GM21381 (cell line): ENCODE data around the gene TPSD1.
"Not testable (repeated sequence)": the region's sequence is repeated elsewhere in the genome, so short reads cannot be mapped to it uniquely, and the experiment has no call there.

Experiments
- ATAC-seq: cut with Tn5 transposase; IDR thresholded peaks from one replicate; pipeline ENCODE4 v1.9.1; 2021; ENCODE audit warnings: mild to moderate bottlenecking, moderate library complexity; ENCODE audit not compliant: unreplicated experiment

The TPSD1 gene

DNA sequence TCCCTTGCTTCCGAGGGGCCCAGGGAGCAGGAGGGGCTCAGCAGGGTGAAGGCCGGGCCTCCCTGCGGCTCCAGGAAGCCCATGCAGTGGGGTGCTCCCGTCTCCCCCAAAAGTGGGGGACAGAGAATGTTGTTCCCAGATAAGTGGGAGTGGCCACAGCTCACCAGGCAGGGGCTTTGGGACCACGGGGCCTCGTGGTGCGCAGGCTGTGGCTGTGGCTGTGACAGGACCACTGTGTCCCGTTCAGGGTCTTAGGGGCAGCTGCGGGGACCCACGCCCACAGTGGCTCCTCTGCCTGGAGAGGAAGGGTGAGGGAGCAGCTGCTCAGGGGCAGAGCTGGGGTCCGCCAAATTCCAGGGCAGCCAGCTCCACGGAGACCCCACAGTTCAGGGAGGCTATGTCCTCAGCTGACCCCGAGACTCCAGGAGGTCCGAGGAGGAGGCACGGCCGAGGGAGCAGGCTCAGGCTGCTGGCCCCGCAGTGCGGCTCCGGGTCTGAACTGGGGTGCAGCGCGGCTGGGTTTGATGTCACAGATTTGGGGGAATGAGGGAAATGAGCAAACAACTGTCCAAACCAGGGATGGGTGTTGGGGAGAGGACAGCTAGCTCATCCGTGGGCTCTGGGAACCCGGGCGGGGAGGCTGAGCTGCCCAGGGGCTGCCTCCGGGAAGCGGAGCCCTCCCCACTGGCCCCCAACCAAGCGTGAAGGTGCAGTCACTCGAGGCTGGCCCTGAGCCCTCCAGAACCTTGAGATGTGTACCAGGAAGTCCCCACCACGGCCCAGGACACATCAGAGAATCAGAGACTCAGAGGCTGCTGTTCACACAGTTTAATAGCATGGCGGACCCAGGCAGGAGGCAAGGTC lies 23.4 kb downstream of the TPSD1 start:
- no peak for ATAC-seq

DNA sequence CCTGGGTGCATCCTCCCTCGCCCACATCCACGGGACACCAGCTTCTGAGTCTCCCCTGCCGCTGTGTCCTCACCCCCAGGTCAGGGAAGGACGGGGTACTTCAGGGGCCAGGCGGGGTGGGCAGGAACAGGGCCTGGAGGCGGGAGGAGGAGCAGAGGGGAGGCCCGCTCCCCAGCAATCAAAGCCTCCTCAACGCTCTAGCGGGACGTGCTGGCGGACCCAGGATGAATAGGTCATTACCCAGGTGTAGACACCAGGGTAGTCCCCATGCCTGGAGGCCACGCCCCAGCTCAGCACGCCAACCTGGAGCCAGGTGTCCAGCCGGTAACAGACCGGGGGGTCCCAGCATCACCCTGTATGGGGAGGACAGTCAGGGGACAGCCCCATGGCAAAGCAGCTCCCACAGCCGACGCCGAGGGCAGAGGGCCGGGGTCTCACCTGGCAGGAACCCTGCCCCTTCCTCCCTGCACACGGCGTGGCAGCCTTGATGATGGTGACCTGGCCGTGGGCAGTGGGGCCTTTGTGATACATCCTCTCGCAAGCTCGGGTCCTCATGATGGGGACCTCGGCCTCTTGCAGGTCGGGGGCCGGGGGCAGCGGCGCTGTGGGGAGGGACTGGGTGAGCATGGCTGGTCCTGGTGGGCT lies 24.2 kb downstream of the TPSD1 start:
- no peak for ATAC-seq

DNA sequence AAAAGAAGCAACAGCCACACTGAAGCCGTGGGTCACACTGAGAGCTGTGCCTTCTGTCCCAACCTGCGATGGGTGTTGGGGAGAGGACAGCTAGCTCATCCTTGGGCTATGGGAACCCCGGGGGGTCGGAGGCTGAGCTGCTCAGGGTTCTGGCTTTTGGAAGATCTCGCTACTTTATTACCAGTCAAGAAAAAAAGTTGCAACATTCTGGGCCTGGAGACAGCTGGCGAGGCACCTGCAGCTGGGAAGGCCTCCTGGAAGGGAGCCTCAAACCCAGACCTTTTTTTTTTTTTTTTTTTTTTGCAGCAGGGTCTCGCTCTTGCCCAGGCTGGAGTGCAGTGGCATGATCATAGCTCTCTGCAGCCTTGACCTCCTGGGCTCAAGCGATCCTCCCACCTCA lies 24.9 kb downstream of the TPSD1 start:
- ATAC-seq = no peak

DNA sequence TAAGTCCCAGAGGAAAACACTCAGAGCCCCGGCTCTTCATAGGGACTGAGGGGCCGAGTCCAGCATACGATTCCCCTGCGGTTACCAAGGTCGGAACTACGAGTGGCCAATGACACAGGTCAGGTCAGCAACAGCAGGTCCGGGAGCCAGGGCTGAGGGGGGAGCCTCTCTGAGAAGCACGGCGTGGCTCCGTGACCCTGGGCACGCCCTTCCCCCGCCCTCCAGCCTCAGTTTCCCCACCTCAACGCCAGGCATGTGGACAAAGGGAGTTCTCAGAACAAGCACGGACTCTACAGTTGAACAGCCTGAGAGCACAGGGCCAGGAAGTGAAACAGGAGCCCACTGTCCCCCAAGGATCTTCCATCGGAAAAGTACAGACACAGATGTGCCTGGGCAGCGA lies 25.6 kb downstream of the TPSD1 start:
- no peak for ATAC-seq

DNA sequence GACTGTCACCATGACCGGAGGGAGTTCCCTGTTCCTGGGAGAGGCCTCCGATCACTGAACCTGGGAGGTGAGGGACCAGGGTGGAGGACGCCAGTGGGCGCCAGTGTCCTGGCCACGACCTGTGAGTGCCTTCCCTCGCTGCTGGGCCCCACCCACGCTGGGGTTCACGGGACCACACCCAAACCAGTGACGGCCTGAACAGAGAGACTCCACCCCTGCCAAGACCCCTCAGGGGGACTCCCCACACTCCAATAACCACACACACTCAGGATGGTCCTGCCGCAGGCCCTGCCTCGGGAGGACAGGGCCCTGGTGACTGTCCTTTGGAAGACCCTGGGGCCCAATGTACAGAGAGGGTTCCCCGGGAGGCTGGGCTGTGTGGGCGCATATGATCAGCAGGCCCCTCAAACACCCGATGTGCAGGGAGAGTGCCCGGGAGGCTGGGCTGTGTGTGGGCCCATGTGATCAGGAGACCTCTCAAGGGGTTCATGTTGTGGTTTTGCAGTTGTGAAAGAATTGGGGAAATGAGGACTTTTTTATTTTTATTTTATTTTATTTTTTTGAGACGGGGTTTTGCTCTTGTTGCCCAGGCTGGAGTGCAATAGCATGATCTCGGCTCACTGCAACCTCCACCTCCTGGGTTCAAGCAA lies 26.6 kb downstream of the TPSD1 start:
- no peak for ATAC-seq

DNA sequence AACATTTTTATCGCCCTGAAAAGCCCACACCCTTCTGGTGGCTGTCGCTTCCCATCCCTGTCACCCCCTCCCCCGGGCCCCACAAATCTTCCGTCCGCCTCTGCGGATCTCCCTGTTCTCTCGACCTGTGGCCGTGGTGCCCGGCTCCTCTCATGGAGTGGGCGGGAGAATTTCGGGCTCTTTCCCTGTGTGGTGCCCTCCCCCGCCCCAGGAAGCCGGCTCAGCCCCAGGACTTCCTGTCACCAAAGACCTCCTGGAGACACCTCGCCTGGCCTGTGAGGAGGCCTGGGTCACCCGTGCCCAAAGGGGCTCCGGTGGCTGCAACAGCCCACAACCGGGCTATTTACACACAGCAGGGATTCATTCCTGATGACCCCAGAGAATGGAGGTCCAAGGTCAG lies 27.4 kb downstream of the TPSD1 start:
- no peak for ATAC-seq

DNA sequence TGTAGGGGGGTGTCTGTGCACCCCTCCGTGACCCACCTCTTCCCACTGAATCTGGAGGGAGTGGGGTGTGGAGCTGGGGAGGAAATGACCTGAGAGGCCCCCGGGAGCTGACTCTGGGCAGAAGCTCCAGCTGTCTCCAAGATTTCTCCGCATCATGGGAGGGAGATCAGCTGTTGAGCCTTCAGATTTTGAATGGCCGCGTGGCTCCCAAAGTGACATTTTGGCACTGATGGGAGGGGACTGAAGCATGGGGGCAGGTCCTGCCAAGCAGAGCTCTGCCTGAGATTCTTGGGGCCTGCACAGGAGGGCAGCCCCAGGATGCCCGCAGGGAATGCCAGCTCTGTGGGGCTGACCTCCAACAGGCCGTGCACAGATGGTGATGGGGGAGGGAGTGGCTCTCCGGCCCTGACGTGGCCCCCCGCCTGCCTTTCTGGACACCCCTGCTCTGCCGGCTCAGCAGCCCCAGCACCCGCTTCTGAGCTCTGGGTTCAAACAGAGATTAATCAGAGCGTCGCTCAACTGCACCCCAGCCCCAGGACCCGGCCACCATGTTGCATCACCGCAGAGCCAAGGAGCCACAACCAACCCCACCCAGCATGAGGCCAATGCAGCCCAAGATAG lies 28.2 kb downstream of the TPSD1 start:
- ATAC-seq = no peak

DNA sequence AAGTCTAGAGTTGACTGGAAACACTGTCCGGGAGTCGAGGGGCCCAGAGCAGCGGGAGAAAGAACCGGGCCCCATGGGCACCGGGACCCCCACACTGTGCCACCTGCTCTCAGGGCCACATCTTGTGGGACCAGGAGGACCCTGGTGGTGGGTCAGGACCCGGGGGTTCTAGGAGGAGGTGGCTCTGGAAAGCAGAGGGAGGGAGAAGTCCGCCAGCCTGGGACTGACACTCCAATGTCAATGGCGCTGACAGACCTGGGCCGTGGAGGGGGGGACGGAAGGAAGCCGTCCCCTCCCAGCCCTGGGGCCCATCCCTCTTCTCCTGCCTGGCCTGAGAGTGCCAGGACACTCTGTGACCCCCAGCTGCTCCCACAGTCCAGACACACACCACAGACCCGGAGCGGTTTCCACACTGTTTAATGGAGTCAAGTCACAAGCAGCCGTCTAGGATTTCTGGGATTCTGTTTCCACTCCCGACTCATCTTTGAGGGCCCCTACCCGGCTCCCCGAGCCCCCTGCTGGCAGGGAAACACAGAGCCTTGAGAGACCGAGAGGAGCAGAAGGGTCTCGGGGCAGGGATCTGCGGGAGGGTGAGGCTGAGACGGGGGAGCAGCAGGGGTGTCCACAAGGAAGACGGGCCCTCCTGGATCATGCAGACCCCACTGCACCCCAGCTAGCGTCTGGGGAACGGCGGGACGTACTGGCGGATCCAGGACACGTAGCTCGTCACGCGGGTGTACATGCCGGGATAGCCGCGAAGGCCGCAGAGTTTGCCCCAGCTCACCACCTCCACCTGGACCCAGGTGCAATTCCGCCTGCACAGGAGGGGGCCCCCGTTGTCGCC lies 30.0 kb downstream of the TPSD1 start:
- no peak for ATAC-seq

DNA sequence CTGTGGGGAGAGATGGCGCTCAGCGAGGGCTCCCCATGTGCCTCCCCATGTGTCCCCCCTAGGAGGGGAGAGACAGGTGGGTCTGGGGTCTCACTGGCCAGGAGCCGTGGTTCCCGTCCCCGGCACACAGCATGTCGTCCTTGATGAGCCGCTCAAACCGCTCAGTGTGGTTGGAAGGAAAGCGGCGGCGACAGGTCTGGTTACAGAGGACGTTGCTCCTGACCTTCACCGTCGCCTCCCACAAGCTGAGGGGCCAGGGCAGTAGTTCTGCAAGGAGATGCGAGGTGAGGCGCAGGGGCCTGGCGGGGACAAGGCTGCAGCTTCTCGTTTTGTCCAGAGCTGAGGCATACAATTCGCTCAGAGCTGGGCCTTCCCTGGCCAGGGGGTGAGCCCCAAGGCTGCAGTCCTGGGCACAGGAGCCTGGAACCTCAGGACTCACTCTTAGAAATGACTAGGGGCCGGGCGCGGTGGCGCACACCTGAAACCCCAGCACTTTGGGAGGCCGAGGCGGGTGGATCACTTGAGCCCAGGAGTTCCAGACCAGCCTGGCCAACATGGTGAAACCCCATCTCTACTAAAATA lies 30.7 kb downstream of the TPSD1 start:
- no peak for ATAC-seq

DNA sequence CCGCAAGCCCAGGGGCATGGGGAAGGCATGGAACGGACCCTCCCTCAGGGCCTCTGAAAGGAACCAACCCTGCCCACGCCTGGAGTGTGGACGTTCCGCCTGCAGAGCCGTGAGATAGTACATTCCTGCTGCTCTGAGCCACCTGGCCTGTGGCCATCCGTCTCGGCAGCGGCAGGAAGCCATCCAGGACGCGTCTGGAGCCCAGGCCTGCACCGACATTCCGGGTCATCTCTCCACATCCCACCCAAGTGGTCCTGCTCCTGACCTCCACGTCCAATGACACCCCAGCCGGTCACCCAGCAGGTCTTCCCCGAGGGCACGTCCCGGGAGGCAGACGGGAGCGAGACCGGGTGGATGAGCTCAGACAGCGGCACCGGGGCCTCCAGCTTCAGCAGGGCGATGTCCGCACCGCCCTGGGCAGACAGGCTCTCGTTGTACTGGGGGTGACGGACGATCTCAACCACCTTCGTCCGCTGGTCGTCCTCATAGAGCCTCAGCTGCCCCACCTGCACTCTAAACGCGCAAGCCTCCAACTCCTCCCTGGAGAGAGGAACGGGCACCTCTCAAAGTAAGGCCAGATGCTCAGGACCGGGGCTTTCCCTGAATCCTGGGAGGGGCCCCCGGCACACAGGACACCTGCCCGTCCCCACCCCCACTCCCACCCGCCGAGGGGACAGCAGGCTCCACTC lies 32.3 kb downstream of the TPSD1 start:
- ATAC-seq = no peak

DNA sequence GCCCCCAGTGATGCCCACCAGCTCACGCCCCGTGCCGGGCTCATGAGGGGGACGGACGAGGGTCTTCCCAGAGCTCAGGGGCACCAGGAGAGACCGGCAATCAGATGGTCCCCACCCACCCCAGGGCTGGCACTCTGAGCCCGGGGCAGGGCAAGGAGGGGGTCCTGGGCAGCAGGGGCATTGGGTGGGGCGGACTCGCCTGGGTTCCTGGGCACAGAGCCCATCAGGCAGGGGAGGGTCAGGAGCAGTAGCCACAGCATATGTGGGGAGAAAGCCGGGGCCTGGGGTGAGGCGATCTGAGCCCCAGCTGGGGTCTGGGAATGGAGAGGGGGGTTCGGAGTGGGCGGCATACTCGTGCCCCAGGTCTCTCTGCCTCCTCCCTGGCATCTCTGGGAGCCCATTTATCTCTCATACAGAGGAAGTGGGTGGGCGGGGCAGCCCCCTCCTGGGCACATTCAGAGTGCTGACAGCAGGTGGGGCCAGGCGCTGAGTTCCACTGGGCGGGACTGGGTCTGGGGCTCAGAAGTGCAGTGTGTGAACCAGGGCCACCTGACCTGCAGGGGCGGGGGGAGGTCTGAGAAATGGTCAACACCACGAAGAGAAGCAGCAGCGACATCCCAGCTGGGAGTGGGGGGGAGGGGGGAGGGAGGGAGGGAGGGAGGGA lies 33.1 kb downstream of the TPSD1 start:
- no peak for ATAC-seq

DNA sequence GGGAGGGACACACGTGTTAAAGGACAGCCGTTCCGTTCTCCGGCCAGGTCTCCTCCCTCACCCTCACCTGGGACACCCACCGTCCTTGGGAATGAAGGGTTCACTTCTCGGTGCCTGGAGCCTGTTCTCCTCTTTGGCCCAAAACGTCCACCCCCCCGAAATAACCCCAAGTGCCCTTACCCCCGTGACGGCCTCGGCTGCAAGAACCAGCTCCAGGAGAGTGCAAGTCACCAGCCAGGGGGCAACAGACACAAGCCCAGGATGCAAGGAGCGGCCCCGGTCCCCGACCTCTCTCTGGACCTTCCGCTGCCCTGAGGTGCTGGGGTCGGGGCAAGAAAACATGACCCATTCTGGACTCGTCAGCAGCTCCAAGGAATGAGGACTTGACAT lies 33.6 kb downstream of the TPSD1 start:
- no peak for ATAC-seq

DNA sequence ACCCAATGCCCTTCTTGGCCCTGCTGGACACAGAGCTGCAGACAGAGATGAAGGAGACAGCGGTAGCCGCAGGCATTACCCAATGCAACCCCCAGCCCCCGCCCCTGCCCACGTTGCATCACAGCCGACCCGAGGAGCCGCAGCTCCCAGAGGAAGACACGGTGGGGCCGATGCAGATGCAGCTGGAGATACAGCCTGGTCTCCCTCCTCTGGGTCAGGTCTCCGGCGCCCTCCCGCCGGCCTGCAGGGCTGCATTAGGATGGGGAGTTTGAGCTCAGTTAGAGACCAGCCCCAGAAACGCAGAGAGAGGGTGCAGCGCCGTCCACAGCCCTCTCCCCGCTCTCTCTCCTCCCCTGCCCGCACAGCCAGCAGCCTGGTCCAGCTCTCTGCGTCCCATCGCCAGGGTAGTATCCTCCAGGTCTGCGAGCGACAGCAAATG lies 34.2 kb downstream of the TPSD1 start:
- no peak for ATAC-seq

DNA sequence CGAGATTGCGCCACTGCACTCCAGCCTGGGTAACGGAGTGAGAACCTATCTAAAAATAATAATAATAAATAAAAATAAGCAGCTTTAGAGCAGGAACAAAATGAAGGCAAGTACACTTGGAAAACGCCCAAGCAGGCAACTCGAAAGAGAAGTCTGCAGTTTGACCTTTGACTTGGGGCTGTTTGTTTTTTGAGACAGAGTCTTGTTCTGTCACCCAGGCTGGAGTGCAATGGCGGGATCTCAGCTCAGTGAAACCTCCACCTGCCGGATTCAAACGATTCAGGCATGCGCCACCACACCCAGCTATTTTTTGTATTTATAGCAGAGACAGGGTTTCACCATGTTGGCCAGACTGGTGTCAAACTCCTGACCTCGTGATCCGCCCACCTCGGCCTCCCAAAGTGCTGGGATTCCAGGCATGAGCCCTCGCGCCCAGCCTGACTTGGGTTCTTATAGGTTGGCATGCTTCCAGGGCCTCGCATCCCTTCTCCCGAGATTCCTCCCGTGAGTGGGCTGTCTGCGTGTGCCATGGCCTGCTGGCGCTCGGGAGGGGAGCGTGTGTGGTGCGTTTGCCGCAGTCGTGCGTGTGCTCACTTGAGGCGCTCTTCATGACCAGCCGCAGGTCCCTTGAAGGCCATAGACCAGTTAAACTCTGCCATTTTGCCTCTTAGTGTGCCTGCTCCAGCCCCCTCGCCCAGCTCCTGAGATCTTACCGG lies 35.1 kb downstream of the TPSD1 start:
- ATAC-seq = no peak

DNA sequence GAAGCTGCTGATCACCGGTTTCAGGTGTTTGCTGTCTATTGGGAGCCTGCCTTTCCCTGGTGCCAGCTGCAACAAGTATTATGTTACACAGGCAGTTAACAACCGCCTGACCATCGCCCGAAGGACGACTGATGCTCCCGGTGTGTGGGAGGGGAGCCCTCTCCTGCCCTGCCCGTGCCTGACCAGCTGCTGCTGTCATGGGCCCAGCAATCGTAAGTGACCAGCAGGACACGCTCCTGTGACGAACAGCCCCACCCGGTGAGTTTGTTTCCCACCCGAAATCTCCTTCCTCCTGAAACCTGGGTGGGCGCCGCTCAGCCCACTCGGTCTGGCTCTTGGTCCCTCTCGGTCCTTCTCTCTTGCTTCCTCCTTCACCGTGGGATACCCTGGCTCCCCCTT lies 35.7 kb downstream of the TPSD1 start:
- ATAC-seq = no peak

DNA sequence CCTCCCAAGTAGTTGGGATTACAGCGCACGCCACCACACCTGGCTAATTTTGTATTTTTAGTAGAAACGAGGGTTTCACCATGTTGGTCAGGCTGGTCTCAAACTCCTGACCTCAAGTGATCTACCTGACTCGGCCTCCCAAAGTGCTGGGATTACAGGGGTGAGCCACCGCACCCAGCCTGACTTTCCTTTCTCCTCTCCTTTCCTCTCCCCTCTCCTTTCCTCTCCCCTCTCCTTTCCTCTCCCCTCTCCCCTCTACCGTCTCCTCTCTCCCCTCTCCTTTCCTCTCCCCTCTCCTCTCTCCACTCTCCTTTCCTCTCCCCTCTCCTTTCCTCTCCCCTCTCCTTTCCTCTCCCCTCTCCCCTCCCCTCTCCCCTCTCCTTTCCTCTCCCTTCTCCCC lies 36.3 kb downstream of the TPSD1 start:
- ATAC-seq = not testable (repeated sequence)

DNA sequence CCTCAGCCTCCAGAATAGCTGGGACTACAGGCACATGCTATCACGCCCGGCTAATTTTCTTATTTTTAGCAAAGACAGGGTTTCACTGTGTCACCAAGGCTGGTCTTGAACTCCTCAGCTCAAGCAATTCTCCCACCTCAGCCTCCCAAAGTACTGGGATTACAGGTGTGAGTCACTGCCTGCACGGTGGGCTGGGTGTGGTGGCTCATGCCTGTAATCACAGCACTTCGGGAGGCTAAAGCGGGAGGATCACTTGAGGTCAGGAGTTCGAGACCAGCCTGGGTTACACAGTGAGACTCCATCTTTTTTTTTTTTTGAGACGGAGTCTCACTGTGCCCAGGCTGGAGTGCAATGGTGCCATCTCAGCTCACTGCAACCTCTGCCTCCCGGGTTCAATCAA lies 36.9 kb downstream of the TPSD1 start:
- not testable (repeated sequence) for ATAC-seq

DNA sequence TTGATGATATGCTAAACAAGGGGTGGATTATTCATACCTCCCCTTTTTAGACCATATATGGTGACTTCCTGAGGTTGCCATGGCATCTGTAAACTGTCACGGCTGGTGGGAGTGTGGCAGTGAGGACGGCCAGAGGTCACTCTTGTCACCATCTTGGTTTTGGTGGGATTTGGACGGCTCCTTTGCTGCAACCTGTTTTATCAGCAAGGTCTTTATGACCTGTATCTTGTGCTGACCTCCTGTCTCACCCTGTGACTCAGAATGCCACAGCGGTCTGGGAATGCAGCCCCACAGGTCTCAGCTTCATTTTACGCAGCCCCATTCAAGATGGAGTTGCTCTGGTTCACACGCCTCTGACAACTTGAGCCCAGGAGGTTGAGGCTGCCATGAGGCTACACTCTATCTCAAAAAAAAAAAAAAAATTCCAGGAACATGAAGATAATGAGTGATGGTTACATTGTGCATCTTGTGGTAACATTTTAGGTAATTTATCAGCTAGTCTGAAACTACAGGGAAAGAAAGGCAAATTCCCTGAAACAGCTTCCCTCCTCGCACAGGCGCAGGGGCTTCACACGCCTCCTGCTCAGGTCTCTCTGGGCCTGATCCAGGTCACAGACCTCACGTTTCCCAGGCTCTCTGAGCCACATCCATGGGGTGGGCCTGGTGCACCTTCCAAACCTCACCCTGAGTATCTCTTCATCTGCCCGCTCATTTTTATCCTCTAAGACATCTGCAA lies 38.2 kb downstream of the TPSD1 start:
- ATAC-seq = no peak
